ENCODE measurements around the gene KLHL20.

Gene KLHL20

DNA sequence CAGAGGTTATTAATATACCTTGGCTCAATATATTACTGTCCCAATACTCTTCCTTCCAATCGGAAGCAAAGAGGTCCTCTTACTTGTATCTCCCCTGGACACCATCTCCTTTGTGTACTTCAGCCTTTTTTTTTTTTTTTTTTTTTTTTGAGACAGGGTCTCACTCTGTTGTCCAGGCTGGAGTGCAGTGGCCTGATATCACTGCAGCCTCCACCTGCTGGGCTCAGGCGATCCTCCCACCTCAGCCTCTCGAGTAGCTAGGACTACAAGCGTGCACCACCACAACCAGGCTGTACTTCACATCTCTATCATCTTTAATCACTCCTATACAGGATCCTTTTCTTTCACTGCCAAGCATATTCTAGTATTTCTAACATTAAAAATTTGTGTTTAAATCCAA, 106.9 kb downstream of the KLHL20 start:
- DNase-seq = no peak
- in situ Hi-C loops (cut with MboI; ENCODE audit: low pct_unique_long_range_greater_than_20kb, low sequenced_read_pairs) = no loop called here

DNA sequence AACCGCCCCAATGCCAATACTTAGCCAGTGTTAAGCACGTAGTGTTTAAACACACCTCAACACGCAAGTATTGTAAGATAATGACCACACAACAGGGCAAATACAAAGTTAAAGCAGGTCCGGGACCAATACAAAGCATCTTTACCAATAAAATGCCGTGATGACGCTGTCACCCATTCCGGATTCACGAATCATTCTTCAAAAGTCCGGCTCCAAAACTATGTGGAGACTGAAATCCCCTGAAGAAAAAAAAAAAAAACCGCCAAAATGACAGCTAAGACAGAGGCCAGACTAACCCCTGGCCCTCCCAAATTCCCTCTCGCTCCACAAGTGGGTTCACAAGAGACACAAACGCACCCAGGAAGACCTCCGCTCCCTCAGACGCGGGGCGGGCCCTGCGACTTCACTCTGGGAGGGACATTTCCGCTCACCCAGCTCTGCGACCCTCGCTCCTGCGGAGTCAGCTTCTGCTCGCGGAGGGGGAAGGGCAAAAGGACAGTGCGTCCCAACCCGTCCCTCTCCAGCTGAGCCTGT, 109.1 kb downstream of the KLHL20 start:
- in situ Hi-C loops (cut with MboI; ENCODE audit: low pct_unique_long_range_greater_than_20kb, low sequenced_read_pairs) = no loop called here
- DNase-seq = no peak

DNA sequence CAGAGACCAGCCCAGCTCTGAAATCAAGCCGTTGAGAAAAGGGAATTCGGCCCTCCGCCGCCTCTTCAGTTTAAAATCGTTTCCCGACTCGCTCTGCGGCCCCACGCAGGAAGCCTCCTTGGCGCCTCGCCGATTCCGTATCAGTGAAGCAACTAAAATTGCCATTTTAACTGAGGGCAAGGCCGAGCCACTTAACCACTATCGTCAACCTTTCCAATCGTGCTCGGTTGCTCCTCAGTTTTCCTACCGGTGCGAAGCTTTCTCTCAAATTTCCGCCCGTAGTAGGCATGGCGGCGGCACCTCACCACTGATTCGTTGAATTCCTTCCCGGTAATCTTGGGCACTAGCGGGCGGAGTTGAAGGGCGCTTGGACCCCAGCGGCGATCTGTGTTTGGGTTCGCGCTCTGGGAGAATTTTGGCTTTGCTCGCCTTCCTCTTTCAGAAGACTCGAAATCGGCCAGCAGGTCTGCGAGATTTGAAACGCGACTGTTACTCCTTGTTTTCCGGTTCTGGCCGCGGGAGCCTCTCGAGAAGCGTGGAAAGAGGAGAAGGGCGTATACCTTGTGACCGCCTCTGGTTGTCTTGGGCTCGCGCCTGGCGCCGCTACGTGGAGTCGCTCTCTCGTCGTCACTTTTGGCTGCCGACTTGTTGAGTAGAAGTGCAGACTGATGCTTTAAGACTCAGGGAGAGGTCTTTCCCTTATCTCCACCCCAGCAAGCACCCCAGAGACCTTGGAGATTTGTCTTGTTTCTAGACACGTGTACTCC, 109.7 kb downstream of the KLHL20 start, which contains the start of the genes CENPL and DARS2:
Gene CENPL, minus strand, starts transcription at position 569 of the 767 bp plus-strand sequence. CDS start 13,584 bp downstream, outside the sequence.
Gene DARS2, plus strand, starts transcription at position 359 of the 767 bp plus-strand sequence. CDS start 557 bp downstream, outside the sequence.
- peak; percentile 98 for DNase-seq
- in situ Hi-C loops (cut with MboI; ENCODE audit: low pct_unique_long_range_greater_than_20kb, low sequenced_read_pairs) = no loop called here

DNA sequence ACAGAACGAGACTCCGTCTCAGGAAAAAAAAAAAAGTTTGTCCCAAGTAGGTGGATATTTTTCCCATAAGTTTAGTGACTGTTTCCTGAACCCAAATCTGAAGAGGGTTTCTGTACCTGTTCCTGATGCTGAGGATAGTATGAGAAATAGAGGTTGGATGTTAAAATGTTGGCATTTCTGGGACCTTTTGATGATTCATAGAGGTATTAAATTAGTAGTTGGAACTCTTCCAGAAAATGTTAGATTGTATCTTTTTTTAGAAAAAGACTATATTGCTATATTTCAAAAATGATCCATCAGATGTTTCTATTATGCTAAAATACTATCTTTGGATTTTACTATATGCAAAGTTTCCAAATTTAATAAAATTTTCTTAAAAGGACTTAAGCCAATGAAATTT, 112.8 kb downstream of the KLHL20 start:
- no peak for DNase-seq
- in situ Hi-C loops (cut with MboI; ENCODE audit: low pct_unique_long_range_greater_than_20kb, low sequenced_read_pairs) = no loop called here

DNA sequence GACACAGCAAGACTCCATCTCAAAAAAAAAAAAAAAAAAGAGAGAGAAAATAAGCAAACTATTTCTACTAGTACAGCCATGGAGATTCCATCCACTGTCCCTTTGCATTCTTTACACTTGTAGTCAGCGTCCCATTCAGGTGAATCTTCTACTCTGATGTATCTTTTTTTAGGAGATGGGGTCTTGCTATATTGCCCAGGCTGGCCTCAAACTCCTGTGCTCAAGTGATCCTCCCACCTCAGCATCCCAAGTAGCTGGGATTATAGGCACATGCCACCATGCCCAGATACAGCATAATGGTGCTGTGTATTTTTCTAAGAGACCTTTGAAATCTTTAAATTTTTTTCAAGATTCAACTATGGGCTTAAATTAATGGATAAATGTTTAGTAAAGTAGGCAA, 118.0 kb downstream of the KLHL20 start:
- in situ Hi-C loops (cut with MboI; ENCODE audit: low pct_unique_long_range_greater_than_20kb, low sequenced_read_pairs) = no loop called here
- no peak for DNase-seq
